ENCODE data around the gene CLEC2D.
A peak's percentile ranks its signal among the peaks of the same experiment; 100 is the strongest.
"Not testable (repeated sequence)": the region's sequence is repeated elsewhere in the genome, so short reads cannot be mapped to it uniquely, and the experiment has no call there.

CLEC2D gene

GRCh38 chr12:9661720-9662119, 7.8 kb upstream of the CLEC2D start:
- DNase-seq = no peak

- peak; percentile 16 for DNase-seq
These were observed 7.0 kb upstream of the CLEC2D start for GRCh38 chr12:9662488-9662887.

GRCh38 chr12:9667403-9668160, 1.9 kb upstream of the CLEC2D start:
- no peak for DNase-seq

- DNase-seq = no peak
These were observed 1.1 kb upstream of the CLEC2D start for GRCh38 chr12:9668161-9669018.

GRCh38 chr12:9669019-9669326, 540 bp upstream of the CLEC2D start:
- DNase-seq = no peak

GRCh38 chr12:9672340-9672739, 2.8 kb downstream of the CLEC2D start:
- not testable (repeated sequence) for DNase-seq

- peak; percentile 71 for DNase-seq
These were observed 4.1 kb downstream of the CLEC2D start for GRCh38 chr12:9673404-9674225.

- DNase-seq = no peak
These were observed 4.7 kb downstream of the CLEC2D start for GRCh38 chr12:9674226-9674590.

- not testable (repeated sequence) for DNase-seq
These were observed 13.0 kb downstream of the CLEC2D start for GRCh38 chr12:9682508-9682907.

- DNase-seq = not testable (repeated sequence)
These were observed 13.4 kb downstream of the CLEC2D start for GRCh38 chr12:9682949-9683348.

GRCh38 chr12:9685366-9685765, 15.9 kb downstream of the CLEC2D start:
- DNase-seq = not testable (repeated sequence)

GRCh38 chr12:9685915-9686314, 16.4 kb downstream of the CLEC2D start:
- DNase-seq = no peak

GRCh38 chr12:9687228-9687627, 17.7 kb downstream of the CLEC2D start:
- peak; percentile 55 for DNase-seq

- DNase-seq = no peak
These were observed 23.4 kb downstream of the CLEC2D start for GRCh38 chr12:9692909-9693308.

- no peak for DNase-seq
These were observed 24.7 kb downstream of the CLEC2D start for GRCh38 chr12:9694241-9694640.

GRCh38 chr12:9695150-9695549, 25.6 kb downstream of the CLEC2D start:
- DNase-seq = peak; percentile 18

- DNase-seq = not testable (repeated sequence)
These were observed 26.1 kb downstream of the CLEC2D start for GRCh38 chr12:9695661-9696060.

GRCh38 chr12:9697619-9698018, 28.1 kb downstream of the CLEC2D start:
- DNase-seq = no peak

GRCh38 chr12:9698681-9699080, 29.2 kb downstream of the CLEC2D start:
- no peak for DNase-seq

GRCh38 chr12:9699269-9699897, 29.9 kb downstream of the CLEC2D start:
- no peak for DNase-seq

GRCh38 chr12:9699898-9700605, 30.5 kb downstream of the CLEC2D start:
- DNase-seq = no peak

- DNase-seq = no peak
These were observed 31.1 kb downstream of the CLEC2D start for GRCh38 chr12:9700606-9700956.
